Loucy (cell line): Measurements from ENCODE around the gene ANXA8L1.
"Not testable (repeated sequence)": the region's sequence is repeated elsewhere in the genome, so short reads cannot be mapped to it uniquely, and the experiment has no call there.

Experiments
- H2AFZ ChIP-seq: fragments of 200-600 bp; sonication (generic); 2 replicates; pipeline ENCODE4 v1.6.0; 2016; ENCODE audit warnings: antibody characterized with exemption, mild to moderate bottlenecking, low read length, moderate library complexity
- H3F3A ChIP-seq: fragments of 200-600 bp; 2 replicates; pipeline ENCODE4 v1.6.0; 2016; ENCODE audit warnings: antibody characterized with exemption, low read depth, mild to moderate bottlenecking
- H3K27me3 ChIP-seq: fragments of 200-600 bp; sonication (generic); 2 replicates; pipeline ENCODE4 v1.6.1; 2014; ENCODE audit warnings: low read length, mild to moderate bottlenecking; ENCODE audit not compliant: insufficient read depth, poor library complexity, severe bottlenecking
- H3K36me3 ChIP-seq: fragments of 200-600 bp; sonication (generic); 2 replicates; pipeline ENCODE4 v1.6.1; 2016; ENCODE audit warnings: low read length; ENCODE audit not compliant: insufficient read depth
- H3K4me1 ChIP-seq: fragments of 200-600 bp; sonication (generic); 2 replicates; pipeline ENCODE4 v1.5.1; 2014; ENCODE audit warnings: low read length, mild to moderate bottlenecking; ENCODE audit not compliant: insufficient read depth, poor library complexity, severe bottlenecking
- H3K4me2 ChIP-seq: fragments of 200-600 bp; sonication (generic); 2 replicates; pipeline ENCODE4 v1.6.0; 2014; ENCODE audit warnings: antibody characterized with exemption, low read length, low read depth, mild to moderate bottlenecking; ENCODE audit not compliant: poor library complexity, severe bottlenecking
- H3K4me3 ChIP-seq: fragments of 200-600 bp; sonication (generic); 2 replicates; pipeline ENCODE4 v1.5.1; 2014; ENCODE audit warnings: low read length, mild to moderate bottlenecking, mixed read lengths; ENCODE audit not compliant: poor library complexity, severe bottlenecking
- H3K79me2 ChIP-seq: fragments of 200-600 bp; sonication (generic); 2 replicates; pipeline ENCODE4 v1.6.1; 2014; ENCODE audit warnings: low read length; ENCODE audit not compliant: insufficient read depth
- H3K9ac ChIP-seq: fragments of 200-600 bp; sonication (generic); 2 replicates; pipeline ENCODE4 v1.6.0; 2014; ENCODE audit warnings: mild to moderate bottlenecking, low read depth, low read length, moderate library complexity; ENCODE audit not compliant: poor library complexity, severe bottlenecking
- H3K9me2 ChIP-seq: fragments of 200-600 bp; sonication (generic); replicated peaks from 2 replicates; pipeline ENCODE4 v1.6.1; 2016; ENCODE audit warnings: low read depth, low read length, mixed read lengths
- H3K9me3 ChIP-seq: fragments of 200-600 bp; sonication (generic); 2 replicates; pipeline ENCODE4 v1.6.1; 2014; ENCODE audit warnings: mild to moderate bottlenecking, antibody characterized with exemption, low read length, low read depth; ENCODE audit not compliant: insufficient read depth
- H4K20me1 ChIP-seq: fragments of 200-600 bp; sonication (generic); 2 replicates; pipeline ENCODE4 v1.6.0; 2014; ENCODE audit warnings: antibody characterized with exemption, low read length, mild to moderate bottlenecking; ENCODE audit not compliant: insufficient read depth, poor library complexity, severe bottlenecking

The ANXA8L1 gene

DNA sequence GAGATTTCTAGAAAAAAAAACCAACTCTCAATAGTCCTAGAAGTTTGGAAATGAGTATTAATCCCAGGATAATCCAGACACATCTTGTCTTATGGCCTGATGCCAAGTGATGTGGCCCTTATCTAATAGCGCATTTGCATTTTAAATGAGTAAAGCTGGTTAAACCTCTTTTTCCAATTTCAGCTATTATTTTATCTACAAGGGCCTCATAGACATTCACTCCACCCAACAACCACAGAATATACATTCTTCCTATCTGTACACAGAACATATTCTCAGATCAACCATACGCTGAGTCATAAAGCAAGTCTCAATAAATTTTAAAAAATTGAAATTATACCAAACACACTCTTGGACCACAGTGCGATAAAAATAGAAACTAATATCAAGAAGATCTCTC, 34.0 kb downstream of the ANXA8L1 start:
- H3K4me3 ChIP-seq, H3K27me3 ChIP-seq, H3K9me3 ChIP-seq, H2AFZ ChIP-seq, H3K4me2 ChIP-seq, H4K20me1 ChIP-seq, H3F3A ChIP-seq, H3K9me2 ChIP-seq, H3K79me2 ChIP-seq, H3K9ac ChIP-seq, H3K36me3 ChIP-seq, H3K4me1 ChIP-seq: not testable (repeated sequence)

DNA sequence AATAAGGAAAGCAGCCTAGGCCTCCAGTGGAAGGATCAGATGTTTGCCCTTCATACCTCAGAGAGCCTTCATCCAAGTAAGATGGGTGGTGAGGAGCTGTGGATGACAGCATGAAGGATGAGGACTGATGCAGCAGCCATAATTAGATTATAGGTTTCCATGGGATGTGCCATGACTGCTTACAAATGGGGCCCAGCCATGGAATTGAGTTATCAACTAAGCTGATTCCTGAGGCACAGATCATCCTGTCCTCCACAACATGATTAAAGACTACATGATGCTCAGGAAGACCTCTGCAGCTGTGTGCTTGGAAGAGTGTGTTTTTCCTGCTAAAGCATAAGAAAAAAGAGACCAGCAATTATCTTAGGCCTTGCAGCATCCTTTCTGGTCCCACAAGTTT, 35.5 kb downstream of the ANXA8L1 start:
- H3K4me3 ChIP-seq, H4K20me1 ChIP-seq, H3K79me2 ChIP-seq, H3K36me3 ChIP-seq, H3K4me1 ChIP-seq, H3K9me2 ChIP-seq, H2AFZ ChIP-seq, H3K9me3 ChIP-seq, H3F3A ChIP-seq, H3K27me3 ChIP-seq, H3K4me2 ChIP-seq, H3K9ac ChIP-seq: not testable (repeated sequence)

DNA sequence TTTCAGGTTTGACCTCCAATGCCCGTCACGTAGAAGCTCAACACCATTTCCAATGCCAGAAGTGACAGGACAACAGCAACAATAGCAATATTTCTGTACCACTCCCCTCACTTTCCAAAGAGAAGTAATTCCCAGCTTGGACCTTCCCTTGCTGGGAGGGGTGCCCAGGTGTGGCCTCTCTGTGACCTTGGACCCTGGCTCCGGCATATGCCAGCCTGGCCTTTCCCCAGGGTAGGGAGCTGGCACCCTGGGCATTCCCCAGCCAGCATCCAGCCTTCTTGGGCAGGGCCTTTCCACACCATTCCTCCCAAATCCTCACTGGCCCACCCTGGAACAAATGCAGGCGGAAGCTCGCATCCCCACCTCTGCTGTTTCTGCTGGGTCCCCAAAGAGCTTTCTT, 37.1 kb downstream of the ANXA8L1 start:
- H3K9me2 ChIP-seq, H3K4me1 ChIP-seq, H3K79me2 ChIP-seq, H4K20me1 ChIP-seq, H3K36me3 ChIP-seq, H3K4me3 ChIP-seq, H3K27me3 ChIP-seq, H3K9me3 ChIP-seq, H3K9ac ChIP-seq, H3F3A ChIP-seq, H3K4me2 ChIP-seq, H2AFZ ChIP-seq: not testable (repeated sequence)

GRCh38 chr10:46415291-46415690, 39.7 kb downstream of the ANXA8L1 start:
- H3K4me1 ChIP-seq, H3K27me3 ChIP-seq, H3K9me3 ChIP-seq, H3K9me2 ChIP-seq, H3K4me2 ChIP-seq, H3K4me3 ChIP-seq, H3K9ac ChIP-seq, H3K36me3 ChIP-seq, H4K20me1 ChIP-seq, H3F3A ChIP-seq, H3K79me2 ChIP-seq, H2AFZ ChIP-seq: not testable (repeated sequence)

DNA sequence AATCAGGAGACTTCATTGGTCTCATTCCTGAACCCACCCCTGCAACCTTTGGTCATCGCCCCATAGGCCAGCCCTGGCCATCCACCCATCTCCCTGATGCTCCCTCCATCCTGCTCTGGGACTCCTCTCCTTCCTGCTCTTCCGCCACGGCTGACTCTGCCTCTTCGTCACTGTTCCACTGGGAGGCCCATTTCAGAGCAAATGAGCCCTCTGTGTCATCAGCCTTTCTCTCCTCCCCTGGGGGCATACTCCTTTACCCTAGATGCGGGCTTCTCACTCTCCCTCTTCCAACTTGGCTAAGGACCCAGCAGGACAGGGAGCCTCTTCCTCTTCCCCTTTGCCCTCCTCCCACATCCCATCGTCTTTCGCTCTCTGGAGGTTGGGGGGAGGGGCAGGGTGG, 42.7 kb downstream of the ANXA8L1 start:
- H3K4me3 ChIP-seq, H2AFZ ChIP-seq, H3K36me3 ChIP-seq, H3F3A ChIP-seq, H3K9me3 ChIP-seq, H3K4me2 ChIP-seq, H3K9ac ChIP-seq, H3K27me3 ChIP-seq, H3K79me2 ChIP-seq, H3K4me1 ChIP-seq, H4K20me1 ChIP-seq, H3K9me2 ChIP-seq: not testable (repeated sequence)

DNA sequence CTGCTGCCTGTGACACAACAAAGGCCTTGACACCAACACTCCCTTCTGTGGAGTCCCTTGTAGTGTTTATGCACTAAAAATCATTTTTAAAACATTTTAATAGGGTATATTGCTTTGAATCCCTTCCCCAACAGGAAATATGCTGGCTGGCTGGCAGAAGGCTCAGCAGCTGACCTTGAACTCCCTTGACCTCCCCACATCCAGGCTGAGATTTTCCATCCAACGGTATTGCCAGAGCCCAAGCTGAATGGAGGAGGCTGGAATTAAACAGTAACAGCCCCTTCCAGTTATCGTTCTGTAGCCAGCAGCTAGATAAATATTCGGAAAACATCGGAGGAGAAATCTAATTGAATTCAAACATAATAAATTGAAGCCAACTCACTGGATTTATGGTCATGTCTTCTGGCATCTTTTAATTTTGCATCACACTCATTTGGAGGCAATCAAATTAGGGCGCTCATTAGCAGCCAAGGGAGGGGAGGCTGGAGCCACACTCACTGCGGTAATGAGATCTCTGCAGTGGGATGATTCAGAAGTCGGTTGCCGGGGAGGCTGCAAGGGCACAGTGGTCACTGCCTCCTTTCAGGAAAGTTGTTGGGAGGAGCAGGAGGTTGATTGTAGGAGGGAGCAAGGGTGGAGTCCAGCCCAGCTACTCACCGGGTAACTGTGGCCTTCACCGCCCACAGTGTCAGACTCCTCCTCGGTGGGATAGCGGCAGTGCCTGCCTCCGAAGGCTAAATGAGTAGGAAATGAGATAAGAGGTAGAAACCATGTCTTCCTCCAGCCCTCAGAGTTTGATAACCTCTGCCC, 44.2 kb downstream of the ANXA8L1 start:
- not testable (repeated sequence) for H3K9me2 ChIP-seq, H3K36me3 ChIP-seq, H3K9ac ChIP-seq, H3K27me3 ChIP-seq, H2AFZ ChIP-seq, H3K4me1 ChIP-seq, H3K4me2 ChIP-seq, H3K9me3 ChIP-seq, H3F3A ChIP-seq, H3K79me2 ChIP-seq, H3K4me3 ChIP-seq, H4K20me1 ChIP-seq

DNA sequence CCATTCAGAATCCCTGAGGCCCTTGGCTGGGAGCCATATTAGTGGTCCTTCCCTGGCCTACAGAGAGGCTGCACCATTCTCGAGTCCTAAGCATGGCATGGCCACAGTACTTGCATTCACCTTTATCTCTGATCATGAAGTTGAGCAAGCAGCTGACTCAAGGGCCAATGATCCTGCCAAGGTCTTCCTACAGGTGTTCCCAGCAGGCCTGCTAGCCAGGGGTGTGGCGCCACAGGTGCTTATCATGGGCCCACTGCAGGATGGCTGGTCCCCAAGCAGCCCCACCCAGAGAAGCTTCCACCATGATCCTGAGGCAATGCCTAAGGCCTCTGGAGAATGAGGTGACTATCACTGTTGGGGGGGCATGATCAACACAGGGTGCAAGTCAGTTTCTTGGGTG, 48.0 kb downstream of the ANXA8L1 start:
- H3K9me3 ChIP-seq, H3K9ac ChIP-seq, H3K4me3 ChIP-seq, H3K27me3 ChIP-seq, H3K36me3 ChIP-seq, H3F3A ChIP-seq, H3K4me2 ChIP-seq, H3K9me2 ChIP-seq, H4K20me1 ChIP-seq, H3K4me1 ChIP-seq, H2AFZ ChIP-seq, H3K79me2 ChIP-seq: not testable (repeated sequence)
